Epidermal melanocyte (primary cell): ENCODE data around the gene TMEM95.

ENCODE experiments used
- DNase-seq: peaks from one replicate; pipeline ENCODE4 v3.0.0; 2011; ENCODE audit warnings: low spot score; ENCODE audit not compliant: insufficient read length

The TMEM95 gene

DNA sequence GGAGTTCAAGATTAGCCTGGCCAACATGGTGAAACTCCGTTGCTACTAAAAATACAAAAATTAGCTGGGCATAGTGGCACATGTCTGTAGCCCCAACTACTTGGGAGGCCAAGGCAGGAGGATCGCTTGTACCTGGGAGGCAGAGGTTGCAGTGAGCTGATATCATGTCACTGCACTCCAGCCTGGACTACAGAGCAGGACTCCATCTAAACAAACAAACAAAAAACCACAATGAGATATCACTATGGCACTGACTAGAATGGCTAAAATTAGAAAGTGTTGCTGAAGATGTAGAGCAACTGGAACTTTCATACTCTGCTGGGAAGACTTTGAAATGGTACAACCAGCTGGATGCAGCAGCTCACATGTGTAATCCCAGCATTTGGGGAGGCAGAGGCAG, 19.4 kb downstream of the TMEM95 start:
- no peak for DNase-seq

DNA sequence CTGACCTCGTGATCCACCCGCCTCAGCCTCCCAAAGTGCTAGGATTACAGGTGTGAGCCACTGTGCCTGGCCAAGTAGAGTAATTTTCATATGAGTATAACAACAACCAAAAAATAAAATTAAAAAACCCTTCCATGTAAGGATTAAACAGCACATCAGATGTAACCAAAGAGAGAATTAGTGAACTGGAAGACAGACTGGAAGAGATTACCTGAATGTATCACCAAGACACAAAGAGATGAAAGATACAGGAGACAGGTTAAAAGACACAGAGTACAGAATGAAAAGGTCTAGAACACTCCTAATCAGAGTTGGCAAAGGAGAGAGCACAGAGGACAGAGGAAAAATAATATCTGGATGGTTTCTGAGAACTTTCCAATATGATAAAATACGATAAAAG, 24.2 kb downstream of the TMEM95 start:
- DNase-seq, result no peak

- peak; percentile 56 for DNase-seq
Observed at GRCh38 chr17:7380321-7380720, 25.4 kb downstream of the TMEM95 start.

- DNase-seq, result no peak
Observed at GRCh38 chr17:7380855-7381683, 26.1 kb downstream of the TMEM95 start, which contains the start of gene TNK1. TSS of gene TNK1 (plus strand) at chr17:7381089. CDS start at chr17:7382927, 1,838 bp downstream.

DNA sequence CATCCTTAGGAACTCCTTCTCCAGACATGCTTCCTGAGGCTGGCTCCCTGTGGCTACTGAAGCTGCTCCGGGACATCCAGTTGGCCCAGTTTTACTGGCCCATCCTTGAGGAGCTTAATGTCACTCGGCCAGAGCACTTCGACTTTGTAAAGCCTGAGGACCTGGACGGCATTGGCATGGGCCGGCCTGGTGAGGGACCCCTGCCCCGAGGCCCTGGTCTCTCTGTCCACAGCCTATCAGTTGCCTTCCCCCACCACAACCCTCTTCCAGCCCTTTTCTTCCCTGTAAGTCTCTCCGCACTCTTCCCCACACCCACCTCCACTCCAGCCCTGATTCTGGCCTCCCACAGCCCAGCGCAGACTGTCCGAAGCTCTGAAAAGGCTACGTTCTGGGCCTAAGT, 27.9 kb downstream of the TMEM95 start:
- no peak for DNase-seq

DNA sequence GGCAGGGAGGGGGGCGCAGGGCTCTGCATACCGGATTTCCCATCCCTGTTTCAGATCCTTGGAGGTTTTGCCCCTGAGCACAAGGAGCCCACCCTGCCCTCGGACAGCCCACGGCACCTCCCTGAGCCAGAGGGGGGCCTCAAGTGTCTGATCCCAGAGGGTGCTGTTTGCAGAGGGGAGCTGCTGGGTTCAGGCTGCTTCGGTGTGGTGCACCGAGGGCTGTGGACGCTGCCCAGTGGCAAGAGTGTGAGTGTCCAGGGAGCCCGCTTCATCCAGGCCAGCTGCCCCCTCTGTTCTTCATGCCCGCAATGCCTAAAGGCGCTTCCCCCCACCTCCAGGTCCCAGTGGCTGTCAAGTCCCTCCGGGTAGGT, 28.4 kb downstream of the TMEM95 start:
- no peak for DNase-seq

DNA sequence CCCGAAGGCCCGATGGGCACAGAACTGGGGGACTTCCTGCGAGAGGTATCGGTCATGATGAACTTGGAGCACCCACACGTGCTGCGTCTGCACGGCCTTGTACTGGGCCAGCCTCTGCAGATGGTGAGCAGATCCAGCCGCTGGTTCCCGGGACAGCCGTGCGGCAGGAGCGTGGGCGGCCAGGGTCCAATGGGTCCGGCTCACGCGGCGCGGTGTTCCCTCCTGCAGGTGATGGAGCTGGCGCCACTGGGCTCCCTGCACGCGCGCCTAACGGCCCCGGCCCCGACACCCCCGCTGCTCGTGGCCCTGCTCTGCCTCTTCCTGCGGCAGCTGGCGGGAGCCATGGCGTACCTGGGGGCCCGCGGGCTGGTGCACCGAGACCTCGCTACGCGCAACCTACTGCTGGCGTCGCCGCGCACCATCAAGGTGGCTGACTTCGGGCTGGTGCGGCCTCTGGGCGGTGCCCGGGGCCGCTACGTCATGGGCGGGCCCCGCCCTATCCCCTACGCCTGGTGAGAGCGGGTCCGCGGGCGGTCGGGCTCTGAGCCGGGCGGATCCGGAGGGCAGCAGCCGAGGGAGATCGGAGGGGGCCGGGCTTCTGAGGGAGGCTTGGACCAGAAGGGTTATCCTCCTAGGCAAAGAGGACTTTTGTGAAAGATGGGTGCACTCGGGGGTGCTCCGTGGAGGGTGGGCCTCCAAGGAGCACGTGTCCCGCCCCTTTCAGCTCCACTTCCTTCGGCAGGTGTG, 29.0 kb downstream of the TMEM95 start:
- DNase-seq, result no peak

DNA sequence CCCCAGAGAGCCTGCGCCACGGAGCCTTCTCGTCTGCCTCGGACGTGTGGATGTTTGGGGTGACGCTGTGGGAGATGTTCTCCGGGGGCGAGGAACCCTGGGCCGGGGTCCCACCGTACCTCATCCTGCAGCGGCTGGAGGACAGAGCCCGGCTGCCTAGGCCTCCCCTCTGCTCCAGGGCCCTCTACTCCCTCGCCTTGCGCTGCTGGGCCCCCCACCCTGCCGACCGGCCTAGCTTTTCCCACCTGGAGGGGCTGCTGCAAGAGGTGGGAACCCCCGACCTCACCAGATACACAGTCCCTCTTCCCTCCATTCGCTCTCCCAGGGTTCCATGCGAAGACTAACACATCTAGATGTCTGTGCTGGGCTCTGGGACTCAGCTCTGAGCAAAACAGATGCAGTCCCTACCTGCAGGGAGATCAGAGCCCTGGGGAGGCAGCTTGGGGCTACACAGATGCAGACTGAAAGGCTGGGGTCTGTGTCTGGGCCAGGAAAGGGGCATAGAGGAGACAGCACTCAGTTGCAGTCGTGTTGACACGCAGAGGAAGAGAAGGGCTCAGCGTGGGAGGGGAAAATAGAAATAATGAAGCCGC, 29.6 kb downstream of the TMEM95 start:
- no peak for DNase-seq

DNA sequence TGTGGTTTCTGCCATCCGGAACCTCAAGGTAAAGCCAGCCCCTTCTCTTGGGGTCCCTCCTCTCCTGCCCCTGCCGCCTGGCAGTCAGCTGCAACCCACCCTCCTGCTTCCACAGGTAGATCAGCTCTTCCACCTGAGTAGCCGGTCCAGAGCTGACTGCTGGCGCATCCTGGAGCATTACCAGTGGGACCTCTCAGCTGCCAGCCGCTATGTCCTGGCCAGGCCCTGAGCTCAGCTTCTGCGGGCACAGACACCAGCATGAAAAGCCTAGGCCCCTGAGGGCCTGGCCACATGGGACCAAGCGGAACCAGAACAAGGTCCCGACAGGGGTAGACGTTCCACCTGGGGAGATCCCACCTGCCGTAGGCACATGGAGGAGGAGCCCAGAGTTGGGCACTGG, 33.9 kb downstream of the TMEM95 start:
- DNase-seq, result no peak

DNA sequence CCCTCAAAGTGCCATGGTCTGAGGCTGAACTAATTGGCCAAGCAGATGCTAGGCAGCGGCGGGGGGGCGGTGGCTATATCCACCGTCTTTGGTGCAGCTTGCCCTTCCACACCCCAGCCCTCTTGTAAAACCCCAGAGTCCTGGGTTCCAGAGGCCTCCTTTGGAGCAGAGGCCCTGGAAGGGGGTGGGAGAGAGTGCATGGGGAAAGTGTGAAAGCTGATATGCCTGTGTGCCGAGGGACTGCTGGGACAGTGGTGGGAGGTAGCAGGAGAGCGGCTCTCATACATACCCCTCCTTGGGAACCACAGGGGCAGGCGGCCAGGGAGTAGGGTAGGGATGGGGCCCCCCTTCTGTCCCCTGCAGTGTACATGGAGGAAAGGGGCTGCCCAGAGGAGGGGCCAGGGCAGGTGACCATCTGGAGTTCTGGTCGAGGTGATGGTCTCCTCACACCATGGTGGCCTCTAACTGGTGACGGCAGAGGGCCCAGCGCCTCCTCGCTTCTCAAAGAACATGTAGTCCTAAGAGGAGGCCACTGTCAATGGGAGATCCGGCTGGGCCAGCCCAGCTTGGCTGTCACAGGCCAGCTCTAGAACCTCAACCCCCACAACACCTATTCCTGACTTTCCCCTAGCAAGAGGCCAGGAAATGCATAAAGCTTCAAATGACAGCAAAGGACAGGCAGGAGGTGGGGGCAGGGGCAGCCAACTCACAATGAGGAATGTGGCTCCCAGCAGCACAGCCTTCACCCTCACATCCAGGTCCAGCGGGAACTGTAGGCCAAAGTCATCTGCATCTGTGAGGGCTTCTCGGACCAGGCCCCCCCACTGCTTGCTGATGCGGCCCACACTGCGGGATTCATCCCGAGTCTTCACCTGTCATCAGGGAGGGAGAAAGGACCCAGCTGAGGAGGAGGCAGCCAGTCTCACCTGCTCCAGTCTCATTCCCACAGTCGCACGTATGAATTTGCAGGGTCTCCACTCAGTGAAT, 35.3 kb downstream of the TMEM95 start:
- no peak for DNase-seq

GRCh38 chr17:7391307-7391706, 36.4 kb downstream of the TMEM95 start:
- no peak for DNase-seq

DNA sequence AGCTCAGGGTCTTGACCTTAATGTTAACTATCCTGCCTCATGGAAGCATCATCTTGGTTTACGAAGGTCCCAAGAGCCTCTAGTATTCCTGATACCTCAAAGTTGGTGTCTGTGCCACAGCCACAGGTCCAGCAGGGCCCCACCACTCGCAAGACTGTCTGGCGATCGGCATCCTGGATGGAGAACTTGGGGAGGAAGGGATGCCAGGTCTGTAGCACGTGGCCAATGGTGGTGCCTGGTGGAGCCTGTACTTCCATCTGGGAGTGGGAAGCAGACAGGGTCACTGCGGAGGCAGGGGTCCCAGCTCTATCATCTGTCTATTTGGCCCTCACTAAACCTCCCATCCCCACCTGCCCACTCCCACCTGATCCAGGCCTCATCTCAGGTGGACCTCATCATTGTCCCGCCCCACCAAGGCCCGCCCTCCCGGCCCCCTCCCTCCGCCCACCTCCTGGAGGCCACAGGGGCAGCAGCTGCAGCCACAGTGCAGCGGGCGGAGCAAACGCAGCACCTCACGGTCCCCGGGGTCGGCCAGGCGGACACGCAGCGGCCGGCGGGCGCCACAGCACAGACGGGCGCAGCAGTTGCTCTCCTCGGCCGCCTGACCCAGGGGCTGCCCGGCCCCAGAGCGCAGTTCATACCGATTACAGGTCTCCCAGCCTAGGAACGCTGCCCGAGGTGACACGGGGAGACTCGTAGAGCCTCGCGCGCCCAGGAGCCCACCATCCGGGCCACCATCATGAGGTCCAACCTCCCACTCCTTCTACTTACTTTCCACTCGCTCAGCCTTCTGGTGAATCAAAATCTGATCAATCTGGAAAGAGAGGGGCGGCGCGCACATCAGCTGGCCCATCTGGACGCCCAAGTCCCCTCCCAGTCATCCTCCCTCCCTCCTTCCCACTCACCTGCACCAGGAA, 38.0 kb downstream of the TMEM95 start:
- DNase-seq, result no peak

DNA sequence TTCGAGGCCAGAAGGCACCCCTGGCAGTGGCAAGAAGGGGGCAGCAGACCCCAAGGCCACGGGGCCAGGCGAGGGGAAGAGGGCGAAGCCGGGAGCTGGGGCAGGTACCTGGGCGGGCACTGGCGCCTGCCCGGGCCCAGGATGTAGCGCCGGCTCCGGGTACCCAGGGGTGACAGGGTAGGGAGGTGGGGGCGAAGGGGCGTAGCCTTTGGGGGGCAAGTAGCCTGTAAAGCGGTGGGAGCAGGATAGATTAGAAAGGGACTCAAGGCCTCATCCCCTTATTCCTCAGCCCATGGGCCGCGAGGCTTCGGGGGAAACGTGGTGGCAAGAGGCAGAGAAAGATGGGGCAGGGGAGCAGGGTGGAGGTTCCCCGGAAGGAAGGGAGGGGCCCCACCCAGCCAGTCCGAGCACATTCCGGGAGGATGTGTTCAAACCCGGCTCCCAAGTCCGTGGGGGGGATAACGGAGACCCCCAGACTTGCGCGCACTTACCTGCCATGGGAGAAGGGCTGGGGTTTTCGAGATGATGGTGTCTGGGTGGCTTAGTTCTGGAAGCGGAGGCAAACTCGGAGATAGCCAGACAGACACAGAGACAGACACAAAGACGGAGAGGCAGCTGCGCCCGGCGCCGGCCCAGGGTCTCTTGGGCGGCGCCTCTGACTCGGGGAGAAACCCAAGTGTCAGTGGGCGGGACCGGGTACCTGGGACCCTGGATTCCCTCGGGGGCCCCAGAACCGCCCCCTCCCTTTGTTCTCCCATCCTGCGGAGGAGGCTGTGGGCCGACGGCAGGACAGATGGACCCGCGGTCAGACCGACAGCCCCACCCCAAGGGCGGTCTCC, 38.9 kb downstream of the TMEM95 start:
- DNase-seq, result no peak

DNA sequence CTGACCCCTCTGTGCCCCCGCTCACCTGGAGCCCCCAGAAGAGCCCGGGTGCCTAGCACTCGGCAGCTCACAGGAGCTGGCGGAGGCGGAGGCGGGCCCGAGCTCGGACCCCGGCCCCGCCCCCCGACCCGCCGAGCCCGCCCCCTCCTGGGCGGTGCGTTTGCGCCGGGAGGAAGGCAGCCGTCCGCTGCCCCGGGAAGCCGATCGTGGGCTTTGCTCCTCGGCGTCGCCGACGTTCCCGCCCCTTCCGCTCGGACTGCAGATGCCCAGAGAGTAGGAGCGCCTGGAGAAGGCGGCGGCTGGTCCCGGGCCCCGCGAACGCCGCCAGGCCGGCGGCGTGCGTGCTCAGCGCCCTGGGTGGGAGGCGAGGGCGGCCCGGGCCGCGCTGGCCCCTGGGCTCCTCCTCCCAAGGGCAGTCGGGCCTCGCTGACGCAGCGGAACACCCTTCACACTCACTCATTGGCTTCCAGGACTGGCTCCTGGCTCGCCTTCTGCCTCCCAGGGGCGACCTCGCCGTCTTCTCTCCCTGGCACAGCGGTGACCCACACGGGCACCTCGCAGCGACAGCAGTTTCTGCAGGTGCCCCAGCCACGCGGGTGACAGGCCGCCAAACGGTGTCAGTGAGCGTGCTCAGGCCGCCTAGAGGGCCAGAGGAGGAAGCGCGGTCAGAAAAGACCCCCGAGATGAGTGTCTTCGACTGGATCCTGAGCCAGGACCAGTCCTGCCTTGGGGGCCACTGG, 39.7 kb downstream of the TMEM95 start, which contains the start of gene PLSCR3:
TSS of gene PLSCR3 (minus strand) at position 74 of the 740 bp plus-strand sequence. CDS start 415 bp downstream, outside the sequence.
- peak; percentile 94 for DNase-seq

DNA sequence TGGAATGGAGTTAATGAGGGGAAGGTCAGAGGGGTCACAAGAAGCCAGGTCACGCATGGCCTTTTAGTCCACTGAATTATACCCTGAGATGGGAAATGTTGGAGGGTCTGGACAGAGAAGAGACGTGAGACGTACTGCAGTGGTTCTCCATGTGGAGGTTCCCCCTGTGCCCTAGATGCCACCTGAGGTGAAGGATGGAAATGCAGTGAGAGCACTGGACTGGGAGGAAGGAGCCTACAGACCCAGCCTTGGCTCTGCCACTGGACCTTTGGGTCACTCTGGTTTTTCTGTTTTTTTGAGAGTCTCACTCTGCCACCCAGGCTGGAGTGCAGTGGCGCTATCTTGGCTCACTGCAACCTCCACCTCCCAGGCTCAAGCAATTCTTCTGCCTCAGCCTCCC, 41.2 kb downstream of the TMEM95 start:
- DNase-seq, result no peak

DNA sequence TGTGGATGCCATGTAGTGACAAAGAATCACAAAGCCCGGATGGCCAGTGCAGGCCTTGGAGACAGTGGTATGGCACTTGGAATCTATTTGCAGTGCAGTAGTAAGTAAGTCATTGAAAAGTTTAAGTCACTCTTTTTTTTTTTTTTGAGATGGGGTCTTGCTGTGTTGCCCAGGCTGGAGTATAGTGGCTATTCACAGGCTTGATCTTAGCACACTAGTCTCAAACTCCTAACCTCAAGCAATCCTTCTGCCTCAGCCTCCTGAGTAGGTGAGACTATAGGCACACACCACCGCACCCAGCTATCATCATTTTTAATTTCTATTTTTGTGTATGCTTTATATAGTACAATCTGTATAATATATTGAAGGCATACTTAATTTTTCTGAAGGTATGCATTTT, 43.7 kb downstream of the TMEM95 start:
- no peak for DNase-seq

DNA sequence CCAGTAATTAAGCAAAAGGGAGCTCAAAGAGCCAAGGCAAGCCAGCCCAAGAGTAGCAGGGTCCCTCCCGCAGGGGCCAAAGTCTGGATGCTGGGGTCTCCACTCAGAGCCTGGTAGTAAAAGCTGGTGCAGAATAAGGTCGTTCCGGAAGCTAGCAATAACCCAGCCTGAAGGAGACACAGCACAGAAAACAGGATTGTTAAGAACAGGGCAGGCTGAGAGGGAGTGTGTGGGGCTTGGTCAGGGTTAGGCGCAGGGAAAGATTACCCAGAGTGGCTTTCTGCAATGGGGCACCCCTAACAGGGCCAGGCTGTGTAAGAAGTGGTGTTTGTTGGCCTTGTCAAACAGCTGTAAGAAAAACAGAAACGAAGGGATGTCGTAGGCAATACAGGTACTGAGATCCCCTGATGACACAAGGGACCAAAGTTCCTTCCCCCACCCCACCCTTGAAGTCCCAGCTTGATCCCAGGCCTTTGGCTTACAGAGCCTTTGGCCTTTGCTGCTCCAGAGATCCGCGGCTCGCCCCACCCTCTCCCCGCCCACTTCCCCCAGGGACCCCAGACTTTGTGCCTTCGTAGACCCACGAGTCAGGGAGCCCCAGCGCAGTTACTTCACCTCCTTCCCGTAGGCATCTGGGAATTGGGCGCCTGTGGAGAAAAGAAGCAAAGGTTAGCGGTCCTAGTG, 48.2 kb downstream of the TMEM95 start:
- no peak for DNase-seq

- DNase-seq, result peak; percentile 74
Observed at GRCh38 chr17:7403727-7403976, 48.7 kb downstream of the TMEM95 start.
